LHCN-M2 (cell line): Measurements from ENCODE around the gene SLC25A12. TPM values are rescaled to one million over a fixed set of nuclear protein-coding genes. Genes with fewer than 3 reads are reported as not detected.
"Not testable (repeated sequence)": the region's sequence is repeated elsewhere in the genome, so short reads cannot be mapped to it uniquely, and the experiment has no call there.

Source experiments
- DNase-seq: peaks from one replicate; pipeline ENCODE4 v3.0.0-alpha.2; 2012; ENCODE audit warnings: low read depth
- polyA plus RNA-seq: library from polyadenylated mRNA; unstranded; fragments of >200 nt; gene quantifications from one replicate; pipeline ENCODE4 v1.2.1, GENCODE V29; 2012; ENCODE audit warnings: missing spikeins
- total RNA-seq: library from RNA; depleted of rRNA; stranded (reverse); fragments of >200 nt; gene quantifications from 2 replicates; pipeline ENCODE4 v1.2.3, GENCODE V29; 2014; rRNA removed

Gene SLC25A12
- 15.4 and 20.0 TPM in 2 replicates for total RNA-seq
- polyA plus RNA-seq, result 6.8 TPM

DNA sequence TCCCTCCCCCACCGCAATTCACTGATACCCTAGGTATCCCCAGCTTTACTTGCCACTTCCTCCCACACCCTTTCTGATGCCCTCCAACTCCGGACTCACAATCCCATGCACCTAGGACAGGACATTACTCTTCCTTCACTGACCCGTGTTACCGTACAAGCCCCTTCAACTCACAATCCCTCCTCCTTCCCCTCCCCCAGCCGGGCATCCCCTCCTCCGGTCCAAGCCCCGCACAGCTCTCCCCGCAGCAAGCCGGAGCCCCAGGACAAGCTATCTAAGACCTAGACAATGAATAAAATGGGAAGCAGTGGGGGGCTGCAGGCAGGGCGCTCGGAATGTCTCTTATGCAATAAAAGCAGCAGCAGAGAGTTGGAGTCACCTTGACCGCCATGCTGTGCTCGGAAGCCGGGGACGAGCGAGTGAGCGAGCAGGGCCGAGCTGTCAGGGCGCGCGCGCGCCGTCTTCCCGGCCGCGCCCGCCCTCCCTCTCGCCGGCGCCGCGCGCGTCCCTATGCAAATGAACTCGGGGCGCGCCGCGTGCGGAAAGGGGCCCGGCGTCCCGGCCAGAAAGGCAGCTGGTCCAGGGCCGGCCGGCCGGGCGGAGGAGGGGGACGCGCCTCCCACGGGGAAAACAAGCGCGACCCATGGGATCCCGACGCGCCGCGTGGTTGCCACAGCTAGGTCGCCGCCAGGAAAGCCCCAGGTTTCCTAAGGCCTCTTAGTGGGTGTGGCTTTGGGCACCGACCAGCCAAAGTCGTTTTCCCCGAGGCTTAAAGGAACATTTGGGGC is at the start of gene SLC25A12:
SLC25A12 (minus strand) TSS at position 421 of the 788 bp plus-strand sequence; CDS start at position 391, 30 bp downstream.
- peak; percentile 85 for DNase-seq

DNA sequence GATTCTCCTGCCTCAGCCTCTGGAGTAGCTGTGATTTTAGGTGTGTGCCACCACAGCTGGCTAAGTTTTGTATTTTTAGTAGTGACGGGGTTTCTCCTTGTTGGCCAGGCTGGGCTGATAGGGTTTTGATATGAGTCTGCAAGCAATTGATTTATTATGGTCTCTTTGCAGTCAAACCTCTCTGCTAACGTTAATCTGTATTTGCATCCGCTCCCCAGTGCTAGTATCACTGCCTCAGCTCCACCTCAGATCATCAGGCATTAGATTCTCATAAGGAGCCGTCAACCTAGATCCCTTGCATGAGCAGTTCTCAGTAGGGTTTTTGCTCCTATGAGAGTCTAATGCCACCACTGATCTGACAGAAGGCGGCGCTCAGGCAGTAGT is 47.3 kb upstream of the SLC25A12 start:
- no peak for DNase-seq

- no peak for DNase-seq
Observed at GRCh38 chr2:171939743-171940071, 45.7 kb upstream of the SLC25A12 start.

- no peak for DNase-seq
Observed at GRCh38 chr2:171939058-171939742, 45.2 kb upstream of the SLC25A12 start.

DNA sequence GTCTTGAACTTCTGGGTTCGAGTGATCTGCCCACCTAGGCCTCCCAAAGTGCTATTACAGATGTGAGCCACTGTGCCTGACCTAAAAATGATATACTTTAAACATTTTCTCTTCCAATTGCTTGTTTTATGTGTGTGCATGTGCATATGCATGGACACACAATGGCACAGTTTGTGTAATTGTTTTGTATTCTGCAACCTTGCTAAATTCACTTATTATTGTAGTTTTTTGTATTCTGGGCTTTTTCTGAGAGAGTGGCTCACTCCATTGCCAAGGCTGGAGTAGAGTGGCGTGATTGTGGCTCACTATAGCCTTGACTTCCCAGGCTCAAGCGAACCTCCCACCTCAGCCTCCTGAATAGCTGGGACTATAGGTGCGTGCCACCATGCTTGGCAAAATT is 36.3 kb upstream of the SLC25A12 start:
- no peak for DNase-seq

- DNase-seq, result no peak
Observed at GRCh38 chr2:171924170-171924942, 30.3 kb upstream of the SLC25A12 start.

- DNase-seq, result peak; percentile 48
Observed at GRCh38 chr2:171923206-171923605, 29.2 kb upstream of the SLC25A12 start.

- DNase-seq, result peak; percentile 97
Observed at GRCh38 chr2:171922230-171923022, 28.4 kb upstream of the SLC25A12 start, which contains the start of gene HAT1. HAT1 (plus strand) TSS chr2:171922461; CDS start chr2:171922501, 40 bp downstream.

DNA sequence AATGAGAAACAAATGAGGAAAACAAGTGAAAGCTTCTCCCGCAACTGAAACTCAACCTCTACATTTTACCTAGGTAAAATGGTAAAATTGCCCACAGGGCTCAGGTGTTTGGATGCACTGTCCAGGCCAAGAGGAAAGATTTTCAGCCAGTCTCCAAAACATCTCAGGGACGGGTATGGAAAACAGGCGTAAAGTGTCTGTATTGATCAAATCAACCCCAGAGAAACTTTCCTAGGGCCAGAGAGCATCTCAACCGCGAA is 27.9 kb upstream of the SLC25A12 start:
- no peak for DNase-seq

- DNase-seq, result no peak
Observed at GRCh38 chr2:171919453-171919852, 25.4 kb upstream of the SLC25A12 start.

DNA sequence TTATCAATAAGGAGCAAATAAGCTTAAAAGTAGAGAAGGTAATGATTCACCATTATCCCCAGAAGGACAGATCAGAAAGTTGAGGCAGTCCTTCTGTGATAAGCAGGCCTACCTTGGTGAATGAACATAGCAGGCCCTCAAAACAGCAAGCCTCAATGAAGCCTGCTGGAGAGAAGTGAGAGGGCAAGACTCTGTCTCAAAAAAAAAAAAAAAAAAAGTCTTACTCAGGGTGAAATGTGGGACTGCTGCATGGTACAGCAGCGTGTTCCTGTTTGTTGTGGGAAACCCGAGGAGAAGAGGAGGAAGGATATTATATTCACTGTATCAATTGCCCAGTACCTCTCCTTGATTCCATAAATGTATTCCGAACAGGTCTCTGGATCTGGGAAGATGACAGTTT is 19.5 kb upstream of the SLC25A12 start:
- no peak for DNase-seq

GRCh38 chr2:171910494-171910893 is 16.4 kb upstream of the SLC25A12 start:
- DNase-seq, result no peak

GRCh38 chr2:171909266-171909665 is 15.2 kb upstream of the SLC25A12 start:
- no peak for DNase-seq

GRCh38 chr2:171908235-171908634 is 14.2 kb upstream of the SLC25A12 start:
- DNase-seq, result no peak

DNA sequence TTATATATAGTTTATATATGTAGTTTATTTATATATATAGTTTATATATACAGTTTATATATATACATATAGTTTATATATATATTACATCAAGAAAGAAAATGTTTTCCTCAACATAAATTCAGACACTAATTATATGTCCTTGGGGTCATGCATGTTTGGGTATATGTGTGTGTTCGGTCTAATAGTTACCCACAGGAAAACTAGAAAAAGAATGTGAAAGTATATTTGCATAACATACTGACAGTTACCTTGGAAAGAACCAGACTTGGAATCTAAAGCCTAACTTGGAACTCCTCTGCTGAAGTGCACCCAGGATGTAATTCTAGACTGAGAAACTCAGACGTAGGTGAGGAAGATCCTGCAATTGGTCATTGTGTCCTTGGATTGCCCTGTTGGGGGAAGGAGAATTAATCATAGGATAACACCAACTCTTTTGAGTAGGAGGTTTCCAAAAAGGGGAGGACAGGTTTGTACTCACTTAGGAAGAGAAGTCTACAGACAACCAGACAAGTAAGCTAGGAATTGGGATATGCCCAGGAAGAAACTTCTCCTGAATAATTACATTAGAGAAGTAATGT is 8.9 kb upstream of the SLC25A12 start:
- no peak for DNase-seq

- DNase-seq, result not testable (repeated sequence)
Observed at GRCh38 chr2:171899623-171900282, 5.7 kb upstream of the SLC25A12 start.

DNA sequence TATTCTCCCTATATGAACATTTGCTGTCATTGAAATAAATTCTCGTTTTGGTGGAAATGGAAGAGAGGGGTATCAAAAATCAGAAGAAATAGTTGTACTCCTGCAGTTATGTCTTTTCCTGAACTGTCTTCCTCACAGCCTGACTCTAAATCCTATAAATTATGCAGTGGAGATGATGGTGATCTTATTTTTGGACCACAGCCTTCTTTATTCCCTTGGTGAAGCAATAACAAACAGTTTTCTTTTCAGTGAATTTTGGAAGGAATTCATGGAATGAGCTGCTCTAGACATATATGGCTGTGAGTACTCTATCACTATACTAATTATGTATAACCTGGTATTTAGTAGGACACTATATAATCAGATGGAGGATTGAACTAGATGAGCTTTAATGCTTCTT is 1.7 kb upstream of the SLC25A12 start:
- no peak for DNase-seq

DNA sequence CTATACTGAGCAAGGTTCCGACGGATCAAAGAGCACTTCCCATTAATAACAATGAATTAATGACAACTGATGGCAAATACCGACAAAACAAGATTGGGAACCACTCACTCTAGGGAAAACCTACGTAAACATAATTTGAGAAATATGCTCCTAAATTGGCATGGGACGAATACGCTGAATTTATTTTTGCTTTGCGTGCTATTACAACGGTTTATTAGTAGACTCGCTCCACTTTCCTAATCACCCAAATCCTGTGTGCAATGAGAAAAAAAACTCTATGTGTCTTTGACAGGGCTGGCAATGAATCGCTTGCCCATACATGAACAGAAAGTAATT is 536 bp upstream of the SLC25A12 start:
- DNase-seq, result no peak

DNA sequence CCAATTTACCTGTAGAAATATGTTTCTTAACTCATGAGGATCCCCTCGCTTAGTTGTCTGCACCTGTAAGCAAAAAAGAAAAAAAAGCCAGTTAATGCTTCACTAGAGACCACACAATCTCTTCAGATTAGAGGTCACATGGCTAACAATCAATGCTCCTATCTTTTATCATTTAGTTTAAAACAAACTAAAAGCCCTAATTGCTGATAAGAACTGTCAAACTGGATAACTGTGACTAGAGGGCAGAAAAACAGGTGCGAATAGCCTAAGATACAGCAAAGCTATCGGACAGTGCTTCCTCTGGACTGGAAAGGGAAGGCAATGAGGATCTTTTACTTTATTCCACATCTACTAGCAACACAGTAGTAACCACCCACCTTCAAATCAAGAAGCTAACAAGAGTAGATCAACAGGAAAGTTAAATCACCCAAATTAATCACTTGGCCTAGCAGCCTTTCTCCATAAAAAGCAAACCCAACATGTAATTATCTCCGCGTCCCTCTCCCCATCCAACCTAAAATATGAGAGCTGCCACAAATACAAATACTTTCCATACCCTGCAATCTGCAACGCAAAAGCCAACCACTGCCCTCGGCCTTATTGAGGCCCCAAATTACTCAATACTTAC is 734 bp downstream of the SLC25A12 start:
- DNase-seq, result no peak

GRCh38 chr2:171889808-171890207 is 4.2 kb downstream of the SLC25A12 start:
- DNase-seq, result no peak
